IMR-90 (cell line): ENCODE results near the gene APOBEC3F.

Experiments used
- BHLHE40 ChIP-seq: fragments of 150-350 bp; IDR thresholded peaks from 2 replicates; pipeline ENCODE4 v1.6.1; 2016; ENCODE audit warnings: mild to moderate bottlenecking, low read depth, low read length
- CEBPB ChIP-seq: IDR thresholded peaks from 2 replicates; pipeline ENCODE4 v1.6.1; 2012; ENCODE audit warnings: low read depth, low read length, improper control_type of control experiment
- CHD1 ChIP-seq: IDR thresholded peaks from 2 replicates; pipeline ENCODE4 v1.6.1; 2012; ENCODE audit warnings: low read depth, low read length, improper control_type of control experiment
- MAZ ChIP-seq: IDR thresholded peaks from 2 replicates; pipeline ENCODE4 v1.6.1; 2012; ENCODE audit warnings: low read depth, mild to moderate bottlenecking, low read length, improper control_type of control experiment, moderate library complexity, borderline replicate concordance
- MXI1 ChIP-seq: IDR thresholded peaks from 2 replicates; pipeline ENCODE4 v1.6.1; 2012; ENCODE audit warnings: low read depth, mild to moderate bottlenecking, low read length, moderate library complexity, borderline replicate concordance
- POLR2A ChIP-seq: IDR thresholded peaks from 2 replicates; pipeline ENCODE4 v1.6.1; 2012; ENCODE audit warnings: mild to moderate bottlenecking, low read depth, low read length
- RAD21 ChIP-seq: IDR thresholded peaks from 2 replicates; pipeline ENCODE4 v1.6.1; 2012; ENCODE audit warnings: low read length, improper control_type of control experiment
- RCOR1 ChIP-seq: IDR thresholded peaks from 2 replicates; pipeline ENCODE4 v1.6.1; 2012; ENCODE audit warnings: mild to moderate bottlenecking, low read length, improper control_type of control experiment; ENCODE audit not compliant: insufficient replicate concordance
- RFX5 ChIP-seq: IDR thresholded peaks from 2 replicates; pipeline ENCODE4 v1.8.0; 2012; ENCODE audit warnings: low read depth, mild to moderate bottlenecking, low read length, moderate library complexity
- SMC3 ChIP-seq: fragments of 150-350 bp; IDR thresholded peaks from 2 replicates; pipeline ENCODE4 v1.6.1; 2016; ENCODE audit warnings: low read depth, mild to moderate bottlenecking, antibody characterized with exemption, low read length, moderate library complexity
- TF ChIP-seq, protein P1 (sequence below): conservative IDR thresholded peaks from 2 replicates; pipeline ENCODE4 v1.5.1; 2012; ENCODE audit warnings: mild to moderate bottlenecking, low read depth, low read length, improper control_type of control experiment
- TF ChIP-seq, protein P2 (sequence below): fragments of 150-350 bp; IDR thresholded peaks from 2 replicates; pipeline ENCODE4 v1.6.1; 2017; ENCODE audit warnings: mild to moderate bottlenecking, antibody characterized with exemption, low read length, low read depth

DNA sequence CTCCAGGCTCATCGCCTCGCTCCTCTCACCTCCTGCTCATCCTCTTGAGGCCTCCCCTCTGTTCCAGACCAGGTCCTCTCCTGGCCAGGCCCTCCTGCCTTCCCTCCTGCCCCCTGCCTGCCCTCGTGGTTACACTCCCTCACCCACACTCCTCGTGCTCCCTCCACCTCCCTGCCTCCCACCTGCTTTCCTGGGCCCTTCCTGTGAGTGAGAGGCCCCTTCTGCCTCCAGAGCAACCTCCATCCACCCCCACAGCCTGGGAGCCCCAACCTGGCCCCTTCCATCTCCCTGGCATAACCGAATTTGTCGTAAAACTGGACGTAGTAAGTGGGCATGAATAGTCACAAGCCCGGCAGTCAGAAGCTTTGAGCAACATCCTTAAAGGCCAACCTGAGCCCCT is 40.9 kb downstream of the APOBEC3F start:
- TF ChIP-seq, protein P1, sequence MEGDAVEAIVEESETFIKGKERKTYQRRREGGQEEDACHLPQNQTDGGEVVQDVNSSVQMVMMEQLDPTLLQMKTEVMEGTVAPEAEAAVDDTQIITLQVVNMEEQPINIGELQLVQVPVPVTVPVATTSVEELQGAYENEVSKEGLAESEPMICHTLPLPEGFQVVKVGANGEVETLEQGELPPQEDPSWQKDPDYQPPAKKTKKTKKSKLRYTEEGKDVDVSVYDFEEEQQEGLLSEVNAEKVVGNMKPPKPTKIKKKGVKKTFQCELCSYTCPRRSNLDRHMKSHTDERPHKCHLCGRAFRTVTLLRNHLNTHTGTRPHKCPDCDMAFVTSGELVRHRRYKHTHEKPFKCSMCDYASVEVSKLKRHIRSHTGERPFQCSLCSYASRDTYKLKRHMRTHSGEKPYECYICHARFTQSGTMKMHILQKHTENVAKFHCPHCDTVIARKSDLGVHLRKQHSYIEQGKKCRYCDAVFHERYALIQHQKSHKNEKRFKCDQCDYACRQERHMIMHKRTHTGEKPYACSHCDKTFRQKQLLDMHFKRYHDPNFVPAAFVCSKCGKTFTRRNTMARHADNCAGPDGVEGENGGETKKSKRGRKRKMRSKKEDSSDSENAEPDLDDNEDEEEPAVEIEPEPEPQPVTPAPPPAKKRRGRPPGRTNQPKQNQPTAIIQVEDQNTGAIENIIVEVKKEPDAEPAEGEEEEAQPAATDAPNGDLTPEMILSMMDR: no peak
- TF ChIP-seq MXI1: no peak
- TF ChIP-seq POLR2A: no peak
- TF ChIP-seq, protein P2, sequence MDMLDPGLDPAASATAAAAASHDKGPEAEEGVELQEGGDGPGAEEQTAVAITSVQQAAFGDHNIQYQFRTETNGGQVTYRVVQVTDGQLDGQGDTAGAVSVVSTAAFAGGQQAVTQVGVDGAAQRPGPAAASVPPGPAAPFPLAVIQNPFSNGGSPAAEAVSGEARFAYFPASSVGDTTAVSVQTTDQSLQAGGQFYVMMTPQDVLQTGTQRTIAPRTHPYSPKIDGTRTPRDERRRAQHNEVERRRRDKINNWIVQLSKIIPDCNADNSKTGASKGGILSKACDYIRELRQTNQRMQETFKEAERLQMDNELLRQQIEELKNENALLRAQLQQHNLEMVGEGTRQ: no peak
- no peak for TF ChIP-seq RCOR1
- TF ChIP-seq MAZ: no peak
- TF ChIP-seq RFX5: no peak
- TF ChIP-seq CEBPB: no peak
- TF ChIP-seq RAD21: no peak
- TF ChIP-seq SMC3: no peak
- no peak for TF ChIP-seq CHD1
- TF ChIP-seq BHLHE40: no peak
